Measurements from ENCODE around the gene MFAP4. TPM values are rescaled to one million over a fixed set of nuclear protein-coding genes. Genes with fewer than 3 reads are reported as not detected.
"Not testable (repeated sequence)": the region's sequence is repeated elsewhere in the genome, so short reads cannot be mapped to it uniquely, and the experiment has no call there.

Gene MFAP4
- total and polyA plus RNA-seq, 5 donors = 92.8 to 160 (median 119) TPM

- no peak overlapping the region for H3K4me3 ChIP-seq (ENCODE audit: low read length)
- DNase-seq (no peak), ATAC-seq (no peak)
- H3K9me3 ChIP-seq (ENCODE audit: control insufficient read depth, low read length) = no peaks in the 10 kb centered on the region
- H3K27me3 ChIP-seq (ENCODE audit: control insufficient read depth, insufficient read depth) = no peaks in the 10 kb centered on the region
- intact Hi-C loops (cut with DNase I) = loop anchor here (5.0 to 10.0 kb wide), 2 partner anchors 86 to 403 kb away; no protein-coding TSS in a partner anchor
- 73% methylated on average over 6 of the region's 6 CpGs for WGBS
- H3K27ac ChIP-seq (ENCODE audit: low read length) = no peak overlapping the region
- H3K4me1 ChIP-seq (ENCODE audit: control insufficient read depth, insufficient read depth, low read length) = peaks cover 2% of the 10 kb centered on the region
Measured at GRCh38 chr17:19361326-19361725, 25.7 kb downstream of the MFAP4 start.

DNA sequence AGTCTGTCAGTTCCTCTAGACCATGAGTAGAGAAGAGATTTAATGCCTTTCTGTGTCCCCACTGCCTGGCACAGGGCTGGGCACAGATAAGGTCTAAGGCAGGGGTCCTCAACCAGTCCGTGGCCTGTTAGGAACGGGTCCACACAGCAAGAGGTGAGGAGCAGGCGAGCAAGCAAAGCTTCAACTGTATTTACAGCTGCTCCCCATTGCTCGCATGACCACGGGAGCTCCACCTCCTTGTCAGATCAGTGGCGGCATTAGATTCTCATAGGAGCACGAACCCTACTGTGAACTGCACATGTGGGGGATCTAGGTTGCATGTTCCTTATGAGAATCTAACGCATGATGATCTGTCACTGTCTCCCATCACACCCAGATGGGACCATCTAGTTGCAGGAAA, 26.2 kb downstream of the MFAP4 start:
- ATAC-seq (no peak), DNase-seq (no peak)
- Histone ChIP-seq H3K4me3 (ENCODE audit: low read length) (no peak overlapping the region), H3K4me1 (ENCODE audit: control insufficient read depth, insufficient read depth, low read length) (peaks cover 2% of the 10 kb centered on the region), H3K27ac (ENCODE audit: low read length) (no peak overlapping the region), H3K9me3 (ENCODE audit: control insufficient read depth, low read length) (no peaks in the 10 kb centered on the region), H3K27me3 (ENCODE audit: control insufficient read depth, insufficient read depth) (no peaks in the 10 kb centered on the region)
- intact Hi-C loops (cut with DNase I) = loop anchor here (5.0 to 10.0 kb wide), 2 partner anchors 87 to 404 kb away; no protein-coding TSS in a partner anchor
- 88% methylated on average over 8 of the region's 8 CpGs for WGBS

DNA sequence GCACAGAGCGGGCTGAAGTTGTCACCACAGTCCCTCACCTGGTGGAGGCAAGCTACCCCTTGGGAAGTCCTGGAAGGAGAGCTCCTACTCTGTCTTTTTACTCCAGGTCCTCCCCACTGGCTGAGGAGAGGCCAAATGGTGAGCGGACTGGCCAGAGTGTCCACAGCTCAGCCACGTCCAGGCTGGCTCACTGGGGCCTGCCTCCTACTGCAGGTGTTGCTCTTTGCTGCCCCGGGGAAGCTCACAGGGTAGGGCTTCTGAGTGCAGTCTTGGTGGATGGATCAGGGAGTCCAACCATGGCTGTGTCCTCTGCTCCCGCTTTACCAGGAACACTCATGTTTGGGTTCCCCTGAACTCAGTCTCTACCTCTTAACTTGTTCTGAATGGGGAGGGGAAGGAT, 27.1 kb downstream of the MFAP4 start:
- 95% methylated on average over 5 of the region's 5 CpGs for WGBS
- DNase-seq (peak in 1 of 3 donors; percentile 42), ATAC-seq (no peak)
- H3K4me3 ChIP-seq (ENCODE audit: low read length) = no peak overlapping the region
- H3K9me3 ChIP-seq (ENCODE audit: control insufficient read depth, low read length) = no peaks in the 10 kb centered on the region
- H3K27me3 ChIP-seq (ENCODE audit: control insufficient read depth, insufficient read depth) = no peaks in the 10 kb centered on the region
- H3K4me1 ChIP-seq (ENCODE audit: control insufficient read depth, insufficient read depth, low read length) = peaks cover 2% of the 10 kb centered on the region
- H3K27ac ChIP-seq (ENCODE audit: low read length) = no peak overlapping the region
- intact Hi-C loops (cut with DNase I) = loop anchor here (5.0 to 10.0 kb wide), 2 partner anchors 87 to 405 kb away; no protein-coding TSS in a partner anchor

- WGBS = 72% methylated on average over 7 of the region's 7 CpGs
- DNase-seq = peak in 1 of 3 donors; percentile 26
- no peak overlapping the region for H3K27ac ChIP-seq (ENCODE audit: low read length)
- no peaks in the 10 kb centered on the region for H3K27me3 ChIP-seq (ENCODE audit: control insufficient read depth, insufficient read depth)
- ATAC-seq = no peak
- H3K9me3 ChIP-seq (ENCODE audit: control insufficient read depth, low read length) = no peaks in the 10 kb centered on the region
- intact Hi-C loops (cut with DNase I) = no loop called here
- no peak overlapping the region for H3K4me3 ChIP-seq (ENCODE audit: low read length)
- peaks cover 2% of the 10 kb centered on the region for H3K4me1 ChIP-seq (ENCODE audit: control insufficient read depth, insufficient read depth, low read length)
Measured at GRCh38 chr17:19359151-19359550, 27.8 kb downstream of the MFAP4 start.

DNA sequence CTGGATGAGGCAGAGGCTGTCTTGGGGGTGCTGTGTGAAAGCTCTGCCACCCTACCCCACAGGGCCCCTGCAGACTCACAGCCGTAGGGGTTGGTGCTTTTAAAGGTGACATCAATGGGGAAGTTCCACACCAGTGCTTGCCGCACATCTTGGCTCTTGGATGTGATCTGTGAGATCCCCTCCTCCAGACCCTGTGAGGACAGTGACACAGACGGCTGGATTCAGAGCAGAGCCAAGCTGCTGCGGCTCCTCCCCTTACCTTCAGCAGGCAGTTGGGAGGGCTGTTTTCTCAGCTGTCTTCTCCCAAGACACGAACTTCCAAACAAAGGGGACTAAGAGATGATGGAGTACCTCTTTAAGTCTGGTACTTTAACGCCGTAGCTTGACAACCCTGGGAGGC, 29.2 kb downstream of the MFAP4 start:
- Histone ChIP-seq H3K9me3 (ENCODE audit: control insufficient read depth, low read length) (no peaks in the 10 kb centered on the region), H3K27me3 (ENCODE audit: control insufficient read depth, insufficient read depth) (no peaks in the 10 kb centered on the region), H3K27ac (ENCODE audit: low read length) (no peak overlapping the region), H3K4me3 (ENCODE audit: low read length) (no peak overlapping the region), H3K4me1 (ENCODE audit: control insufficient read depth, insufficient read depth, low read length) (peaks cover 2% of the 10 kb centered on the region)
- ATAC-seq (no peak), DNase-seq (no peak)
- intact Hi-C loops (cut with DNase I) = no loop called here
- whole genome bisulfite sequencing = 78% methylated on average over 7 of the region's 7 CpGs

DNA sequence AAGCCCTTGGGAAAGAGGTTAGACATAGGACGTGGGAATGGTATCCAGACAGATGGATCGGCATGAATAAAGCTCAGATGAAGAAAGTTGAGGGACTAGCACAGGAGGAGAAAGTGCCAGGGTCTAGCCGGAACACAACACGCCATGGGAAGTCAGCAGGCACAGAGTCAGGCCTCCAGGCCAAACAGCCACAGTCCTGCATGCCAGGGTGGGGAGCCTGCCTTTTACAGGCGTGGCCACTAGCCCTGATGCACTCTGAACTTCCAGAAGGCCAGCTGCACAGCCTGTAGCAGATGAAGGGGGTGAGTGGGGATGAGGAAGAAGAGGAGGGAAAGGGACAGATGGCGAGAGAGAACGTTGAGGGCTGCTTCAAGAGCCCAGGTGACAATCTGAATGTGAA, 29.6 kb downstream of the MFAP4 start:
- H3K27ac ChIP-seq (ENCODE audit: low read length) = no peak overlapping the region
- WGBS = 90% methylated on average over 7 of the region's 7 CpGs
- no peaks in the 10 kb centered on the region for H3K9me3 ChIP-seq (ENCODE audit: control insufficient read depth, low read length)
- peaks cover 2% of the 10 kb centered on the region for H3K4me1 ChIP-seq (ENCODE audit: control insufficient read depth, insufficient read depth, low read length)
- intact Hi-C loops (cut with DNase I) = no loop called here
- H3K27me3 ChIP-seq (ENCODE audit: control insufficient read depth, insufficient read depth) = no peaks in the 10 kb centered on the region
- DNase-seq (no peak), ATAC-seq (no peak)
- no peak overlapping the region for H3K4me3 ChIP-seq (ENCODE audit: low read length)

GRCh38 chr17:19354748-19355147, 32.2 kb downstream of the MFAP4 start:
- 77% methylated on average over 6 of the region's 6 CpGs for WGBS
- ATAC-seq (no peak), DNase-seq (no peak)
- Histone ChIP-seq H3K27me3 (ENCODE audit: control insufficient read depth, insufficient read depth) (no peaks in the 10 kb centered on the region), H3K4me1 (ENCODE audit: control insufficient read depth, insufficient read depth, low read length) (no peaks in the 10 kb centered on the region), H3K27ac (ENCODE audit: low read length) (no peak overlapping the region), H3K4me3 (ENCODE audit: low read length) (no peak overlapping the region), H3K9me3 (ENCODE audit: control insufficient read depth, low read length) (no peaks in the 10 kb centered on the region)
- intact Hi-C loops (cut with DNase I) = no loop called here

DNA sequence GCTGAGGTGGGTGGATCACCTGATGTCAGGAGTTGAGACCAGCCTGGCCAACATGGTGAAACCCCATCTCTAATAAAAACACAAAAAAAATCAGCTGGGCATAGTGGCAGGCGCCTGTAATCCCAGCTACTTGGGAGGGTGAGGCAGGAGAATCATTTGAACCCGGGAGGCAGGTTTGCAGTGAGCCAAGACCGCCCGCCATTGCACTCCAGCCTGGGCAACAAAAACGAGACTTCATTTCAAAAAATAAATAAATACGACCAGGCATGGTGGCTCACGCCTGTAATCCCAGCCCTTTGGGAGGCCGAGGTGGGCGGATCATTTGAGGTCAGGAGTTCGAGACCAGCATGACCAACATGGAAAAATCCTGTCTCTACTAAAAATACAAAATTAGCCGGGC, 33.6 kb downstream of the MFAP4 start:
- intact Hi-C loops (cut with DNase I); ATAC-seq; H3K4me3 ChIP-seq (ENCODE audit: low read length); H3K27me3 ChIP-seq (ENCODE audit: control insufficient read depth, insufficient read depth); H3K27ac ChIP-seq (ENCODE audit: low read length); H3K4me1 ChIP-seq (ENCODE audit: control insufficient read depth, insufficient read depth, low read length); DNase-seq; H3K9me3 ChIP-seq (ENCODE audit: control insufficient read depth, low read length): not testable (repeated sequence)
- WGBS = 95% methylated on average over 11 of the region's 11 CpGs

GRCh38 chr17:19348806-19349205, 38.2 kb downstream of the MFAP4 start:
- intact Hi-C loops (cut with DNase I) = no loop called here

DNA sequence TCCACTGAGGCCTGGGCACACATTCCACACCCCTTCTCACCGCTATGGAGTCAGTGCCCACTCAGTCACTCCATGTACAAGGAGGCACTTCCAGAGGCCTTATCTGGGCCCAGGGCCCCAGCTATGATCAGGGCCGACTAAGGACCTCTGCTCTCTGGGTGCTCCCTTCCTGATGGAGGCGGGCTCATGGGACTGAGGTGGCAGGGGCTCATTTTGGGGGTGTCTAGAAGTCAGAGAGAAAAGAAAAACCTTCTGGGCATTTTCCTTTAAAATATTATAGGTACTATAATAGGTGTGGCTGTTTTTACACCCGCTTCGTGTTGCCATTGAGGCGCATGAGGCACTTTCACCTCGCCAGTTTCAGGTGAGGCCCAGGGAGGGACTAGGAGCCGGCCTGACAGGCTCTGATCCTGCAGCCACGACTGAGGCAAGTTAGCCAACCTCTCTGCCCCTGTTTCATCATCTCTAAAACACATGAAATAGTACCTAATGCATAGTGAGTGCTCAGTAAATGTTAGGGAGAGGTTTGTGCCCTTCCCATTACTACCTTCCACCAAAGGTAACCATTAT, 38.8 kb downstream of the MFAP4 start:
- no peaks in the 10 kb centered on the region for H3K27me3 ChIP-seq (ENCODE audit: control insufficient read depth, insufficient read depth)
- H3K4me3 ChIP-seq (ENCODE audit: low read length) = no peak overlapping the region
- ATAC-seq = no peak
- H3K27ac ChIP-seq (ENCODE audit: low read length) = no peak overlapping the region
- 85% methylated on average over 9 of the region's 9 CpGs for WGBS
- H3K9me3 ChIP-seq (ENCODE audit: control insufficient read depth, low read length) = no peaks in the 10 kb centered on the region
- intact Hi-C loops (cut with DNase I) = no loop called here
- peaks cover 11% of the 10 kb centered on the region for H3K4me1 ChIP-seq (ENCODE audit: control insufficient read depth, insufficient read depth, low read length)
- no peak for DNase-seq

More at GRCh38 chr17:19348806-19349205, 38.2 kb downstream of the MFAP4 start:
- Histone ChIP-seq H3K4me3 (ENCODE audit: low read length) (no peak overlapping the region), H3K27me3 (ENCODE audit: control insufficient read depth, insufficient read depth) (no peaks in the 10 kb centered on the region), H3K9me3 (ENCODE audit: control insufficient read depth, low read length) (no peaks in the 10 kb centered on the region), H3K27ac (ENCODE audit: low read length) (no peak overlapping the region), H3K4me1 (ENCODE audit: control insufficient read depth, insufficient read depth, low read length) (peaks cover 11% of the 10 kb centered on the region)
- 92% methylated on average over 9 of the region's 9 CpGs for WGBS
- no peak for DNase-seq
- no peak for ATAC-seq

GRCh38 chr17:19347323-19348080, 39.5 kb downstream of the MFAP4 start:
- peak overlapping the region; percentile 31 for H3K27ac ChIP-seq (ENCODE audit: low read length)
- H3K9me3 ChIP-seq (ENCODE audit: control insufficient read depth, low read length) = no peaks in the 10 kb centered on the region
- H3K4me3 ChIP-seq (ENCODE audit: low read length) = no peak overlapping the region
- DNase-seq = no peak
- 86% methylated on average over 13 of the region's 13 CpGs for whole genome bisulfite sequencing
- H3K4me1 ChIP-seq (ENCODE audit: control insufficient read depth, insufficient read depth, low read length) = peaks cover 11% of the 10 kb centered on the region
- ATAC-seq = peak in 1 of 2 donors; percentile 2
- no peaks in the 10 kb centered on the region for H3K27me3 ChIP-seq (ENCODE audit: control insufficient read depth, insufficient read depth)
- intact Hi-C loops (cut with DNase I) = no loop called here

Measured in right cardiac atrium (tissue), 5 donors.